ENCODE measurements around the gene PPP6R3. TPM values are rescaled to one million over a fixed set of nuclear protein-coding genes. Genes with fewer than 3 reads are reported as not detected.

The PPP6R3 gene
- total RNA-seq, 2 donors from 2014 or later: 188 to 189 TPM

- H3K36me3 Mint-ChIP-seq: peaks cover 11% of the 10 kb centered on the region
- no peak for ATAC-seq
- H3K9me3 Mint-ChIP-seq: peaks cover 5% of the 10 kb centered on the region
Measured at GRCh38 chr11:68650801-68651200, 190.2 kb downstream of the PPP6R3 start.

GRCh38 chr11:68651208-68651984, 190.8 kb downstream of the PPP6R3 start:
- no peak for DNase-seq (ENCODE audit: low spot score)
- Mint-ChIP-seq H3K27ac (no peak overlapping the region), H3K4me1 (ENCODE audit: low read depth in 2 of 2) (no peaks in the 10 kb centered on the region), H3K36me3 (peaks cover 9% of the 10 kb centered on the region), H3K9me3 (peaks cover 5% of the 10 kb centered on the region), H3K27me3 (peaks cover 10 to 11% of the 10 kb centered on the region in 2 donors), H3K4me3 (no peak overlapping the region)
- no peak for ATAC-seq

More at GRCh38 chr11:68650801-68651200, 190.2 kb downstream of the PPP6R3 start:
- no peak for DNase-seq (ENCODE audit: low spot score)
- H3K4me1 Mint-ChIP-seq (ENCODE audit: low read depth in 2 of 2): no peaks in the 10 kb centered on the region
- no peak overlapping the region for H3K27ac Mint-ChIP-seq
- no peak overlapping the region for H3K4me3 Mint-ChIP-seq
- H3K27me3 Mint-ChIP-seq: peaks cover 14 to 15% of the 10 kb centered on the region in 2 donors

- Mint-ChIP-seq H3K4me1 (ENCODE audit: low read depth in 2 of 2) (no peaks in the 10 kb centered on the region), H3K27ac (no peak overlapping the region), H3K27me3 (peaks cover 6 to 8% of the 10 kb centered on the region in 2 donors), H3K9me3 (peaks cover 4% of the 10 kb centered on the region), H3K4me3 (no peak overlapping the region), H3K36me3 (peaks cover 5% of the 10 kb centered on the region)
- no peak for ATAC-seq
- no peak for DNase-seq (ENCODE audit: low spot score)
Measured at GRCh38 chr11:68651985-68652682, 191.6 kb downstream of the PPP6R3 start.

GRCh38 chr11:68652683-68653156, 192.2 kb downstream of the PPP6R3 start:
- H3K27me3 Mint-ChIP-seq: peaks cover 3 to 5% of the 10 kb centered on the region in 2 donors
- no peaks in the 10 kb centered on the region for H3K36me3 Mint-ChIP-seq
- no peak for ATAC-seq
- DNase-seq (ENCODE audit: low spot score): no peak
- H3K4me3 Mint-ChIP-seq: no peak overlapping the region
- no peaks in the 10 kb centered on the region for H3K4me1 Mint-ChIP-seq (ENCODE audit: low read depth in 2 of 2)
- H3K9me3 Mint-ChIP-seq: no peaks in the 10 kb centered on the region
- no peak overlapping the region for H3K27ac Mint-ChIP-seq

- ATAC-seq: no peak
- Mint-ChIP-seq H3K36me3 (no peaks in the 10 kb centered on the region), H3K4me1 (ENCODE audit: low read depth in 2 of 2) (no peaks in the 10 kb centered on the region), H3K4me3 (no peak overlapping the region), H3K27me3 (peaks cover 6 to 7% of the 10 kb centered on the region in 2 donors), H3K9me3 (no peaks in the 10 kb centered on the region), H3K27ac (no peak overlapping the region)
- no peak for DNase-seq (ENCODE audit: low spot score)
Measured at GRCh38 chr11:68653486-68654430, 193.2 kb downstream of the PPP6R3 start.

- Mint-ChIP-seq H3K4me3 (no peak overlapping the region), H3K9me3 (no peaks in the 10 kb centered on the region), H3K4me1 (ENCODE audit: low read depth in 2 of 2) (no peaks in the 10 kb centered on the region), H3K27ac (no peak overlapping the region), H3K27me3 (peaks cover 3 to 7% of the 10 kb centered on the region in 2 donors), H3K36me3 (no peaks in the 10 kb centered on the region)
- ATAC-seq: no peak
- DNase-seq (ENCODE audit: low spot score): no peak
Measured at GRCh38 chr11:68654978-68655377, 194.4 kb downstream of the PPP6R3 start.

GRCh38 chr11:68655406-68655805, 194.9 kb downstream of the PPP6R3 start:
- Mint-ChIP-seq H3K27me3 (peaks cover 3 to 7% of the 10 kb centered on the region in 2 donors), H3K4me1 (ENCODE audit: low read depth in 2 of 2) (no peaks in the 10 kb centered on the region), H3K9me3 (no peaks in the 10 kb centered on the region), H3K4me3 (no peak overlapping the region), H3K27ac (no peak overlapping the region), H3K36me3 (no peaks in the 10 kb centered on the region)
- DNase-seq (ENCODE audit: low spot score): no peak
- no peak for ATAC-seq

- H3K4me3 Mint-ChIP-seq: no peak overlapping the region
- ATAC-seq (no peak), DNase-seq (ENCODE audit: low spot score) (no peak)
- no peaks in the 10 kb centered on the region for H3K4me1 Mint-ChIP-seq (ENCODE audit: low read depth in 2 of 2)
- H3K27me3 Mint-ChIP-seq: peaks cover 3 to 7% of the 10 kb centered on the region in 2 donors
- no peaks in the 10 kb centered on the region for H3K36me3 Mint-ChIP-seq
- H3K27ac Mint-ChIP-seq: no peak overlapping the region
- no peaks in the 10 kb centered on the region for H3K9me3 Mint-ChIP-seq
Measured at GRCh38 chr11:68655806-68656205, 195.3 kb downstream of the PPP6R3 start.

- peaks cover 3 to 7% of the 10 kb centered on the region in 2 donors for H3K27me3 Mint-ChIP-seq
- no peak for ATAC-seq
- no peaks in the 10 kb centered on the region for H3K36me3 Mint-ChIP-seq
- H3K27ac Mint-ChIP-seq: no peak overlapping the region
- no peaks in the 10 kb centered on the region for H3K4me1 Mint-ChIP-seq (ENCODE audit: low read depth in 2 of 2)
- DNase-seq (ENCODE audit: low spot score): no peak
- no peaks in the 10 kb centered on the region for H3K9me3 Mint-ChIP-seq
- no peak overlapping the region for H3K4me3 Mint-ChIP-seq
Measured at GRCh38 chr11:68657021-68657780, 196.6 kb downstream of the PPP6R3 start.

- DNase-seq (ENCODE audit: low spot score): no peak
- Mint-ChIP-seq H3K27me3 (peaks cover 3 to 7% of the 10 kb centered on the region in 2 donors), H3K4me1 (ENCODE audit: low read depth in 2 of 2) (no peaks in the 10 kb centered on the region), H3K9me3 (no peaks in the 10 kb centered on the region), H3K27ac (no peak overlapping the region), H3K4me3 (no peak overlapping the region), H3K36me3 (no peaks in the 10 kb centered on the region)
- no peak for ATAC-seq
Measured at GRCh38 chr11:68658097-68658496, 197.5 kb downstream of the PPP6R3 start.

- no peak for ATAC-seq
- H3K4me1 Mint-ChIP-seq (ENCODE audit: low read depth in 2 of 2): no peaks in the 10 kb centered on the region
- H3K4me3 Mint-ChIP-seq: no peak overlapping the region
- no peak overlapping the region for H3K27ac Mint-ChIP-seq
- DNase-seq (ENCODE audit: low spot score): no peak
- H3K27me3 Mint-ChIP-seq: peaks cover 3 to 7% of the 10 kb centered on the region in 2 donors
- no peaks in the 10 kb centered on the region for H3K9me3 Mint-ChIP-seq
- H3K36me3 Mint-ChIP-seq: no peaks in the 10 kb centered on the region
Measured at GRCh38 chr11:68658661-68659060, 198.1 kb downstream of the PPP6R3 start.

GRCh38 chr11:68659158-68659921, 198.8 kb downstream of the PPP6R3 start:
- H3K27ac Mint-ChIP-seq: no peak overlapping the region
- no peak overlapping the region for H3K4me3 Mint-ChIP-seq
- H3K4me1 Mint-ChIP-seq (ENCODE audit: low read depth in 2 of 2): no peaks in the 10 kb centered on the region
- no peak for DNase-seq (ENCODE audit: low spot score)
- H3K9me3 Mint-ChIP-seq: no peaks in the 10 kb centered on the region
- peaks cover 3 to 7% of the 10 kb centered on the region in 2 donors for H3K27me3 Mint-ChIP-seq
- H3K36me3 Mint-ChIP-seq: no peaks in the 10 kb centered on the region
- no peak for ATAC-seq
